IPS DF 4.7 (cell line): Measurements from ENCODE around the gene XAF1.
"Not testable (repeated sequence)": the region's sequence is repeated elsewhere in the genome, so short reads cannot be mapped to it uniquely, and the experiment has no call there.

ENCODE experiments used
- DNase-seq: peaks from one replicate; pipeline ENCODE4 v3.0.0-alpha.2; 2013; ENCODE audit warnings: low spot score; ENCODE audit errors: extremely low read depth

Gene XAF1

DNA sequence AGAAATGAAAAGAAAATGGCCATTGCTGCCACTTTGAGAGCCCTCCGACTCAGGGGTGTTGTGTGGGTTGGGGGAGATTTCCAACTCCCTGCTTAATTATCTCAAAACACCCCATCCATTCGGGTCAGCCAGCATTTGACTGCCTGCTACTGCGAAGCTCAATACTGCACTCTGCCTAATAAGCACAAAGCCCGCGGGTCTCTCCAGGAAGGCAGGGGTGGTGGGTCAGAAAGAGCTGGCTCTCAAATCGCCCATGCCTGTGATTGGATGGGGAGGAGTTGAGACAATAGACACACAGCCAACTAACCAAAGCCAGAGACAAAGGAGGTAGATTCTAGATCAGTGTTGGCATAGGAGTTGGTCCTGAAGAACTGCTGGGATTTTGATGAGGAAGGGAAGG lies 2.3 kb upstream of the XAF1 start:
- DNase-seq, result no peak

DNA sequence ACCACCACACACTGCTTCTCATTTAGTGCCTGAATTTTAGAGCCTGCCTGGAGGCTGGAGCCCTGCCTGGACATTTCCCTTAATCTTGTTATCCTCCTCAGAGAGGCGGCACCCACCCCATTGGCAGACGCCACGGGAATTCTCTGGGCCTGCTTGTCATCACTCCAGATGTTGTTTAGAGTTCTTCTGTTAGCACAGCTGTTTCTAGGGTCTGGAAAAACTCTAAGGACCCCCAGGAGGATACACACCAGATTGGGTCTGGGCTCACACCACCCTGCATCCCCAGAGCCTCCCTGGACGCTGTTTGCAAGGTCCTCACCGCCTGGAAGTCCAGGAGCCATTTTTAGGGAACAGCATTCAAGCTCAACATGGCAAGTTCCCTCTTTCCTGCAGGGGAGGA lies 565 bp upstream of the XAF1 start:
- DNase-seq, result no peak

DNA sequence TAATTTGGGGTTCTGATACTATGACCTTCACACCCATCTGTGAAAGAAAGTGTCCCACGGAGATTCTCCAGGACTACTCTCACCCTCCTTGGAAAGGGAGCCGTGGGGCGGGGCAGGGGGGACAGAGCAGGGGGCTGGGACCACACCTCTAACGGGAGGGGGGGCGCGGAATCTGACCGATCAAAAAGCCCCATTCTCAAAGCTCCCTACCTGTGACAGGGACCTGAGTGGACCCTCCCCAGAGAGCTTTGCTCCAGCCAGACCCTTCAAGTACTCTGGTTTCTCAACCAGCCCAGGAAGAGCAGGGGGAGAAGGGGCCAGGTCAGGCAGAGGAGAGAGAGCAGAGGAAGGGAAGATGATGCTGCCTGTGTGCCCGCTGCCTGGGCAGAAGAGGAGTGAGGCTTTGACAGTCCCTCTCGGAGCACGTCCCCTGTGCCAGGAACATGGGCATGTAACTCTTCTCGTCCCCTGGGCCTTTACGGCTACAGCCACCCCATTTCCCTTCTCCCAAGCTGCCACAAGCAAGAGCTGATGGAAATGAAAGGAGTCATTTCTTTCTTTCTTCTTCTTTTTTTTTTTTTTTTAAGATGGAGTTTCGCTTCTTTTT lies 682 bp downstream of the XAF1 start:
- no peak for DNase-seq

DNA sequence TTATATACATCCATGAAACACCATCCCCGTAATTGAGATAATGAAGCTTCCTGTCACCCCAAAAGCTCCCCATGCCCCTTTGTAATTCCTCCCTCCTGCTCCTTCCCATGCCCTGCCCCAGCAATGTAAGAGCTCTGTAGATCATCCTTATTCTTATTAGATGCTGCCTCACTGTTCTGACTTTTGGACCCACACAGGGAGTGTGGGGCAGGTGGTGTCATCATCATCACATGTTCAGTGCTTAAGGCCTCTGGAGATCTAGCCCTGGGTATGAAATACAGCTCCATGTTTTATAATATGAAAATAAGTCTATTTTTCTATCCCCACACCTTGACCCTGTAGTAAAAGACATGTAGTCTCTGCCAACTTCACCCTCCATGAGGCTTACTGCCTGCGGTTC lies 1.9 kb downstream of the XAF1 start:
- DNase-seq, result no peak

DNA sequence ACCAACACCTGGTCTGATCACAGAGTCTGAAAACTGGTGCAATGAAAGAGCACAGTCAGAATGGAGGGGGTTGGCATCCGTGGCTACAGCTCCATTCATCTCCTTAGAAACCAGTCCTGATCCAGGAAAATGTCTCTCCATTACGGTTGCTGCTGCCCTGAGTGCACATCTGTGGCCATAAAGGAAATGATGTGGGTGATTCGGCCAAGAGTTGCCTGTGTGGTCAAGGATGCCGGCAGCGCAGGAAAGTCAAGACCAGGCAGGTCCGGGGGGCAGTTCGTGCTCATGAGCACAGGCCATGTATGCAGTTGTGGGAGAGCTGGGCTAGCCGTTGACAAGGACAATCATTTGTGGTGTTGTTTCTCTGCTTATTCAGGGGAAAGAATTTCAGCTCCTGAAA lies 5.9 kb downstream of the XAF1 start:
- no peak for DNase-seq

DNA sequence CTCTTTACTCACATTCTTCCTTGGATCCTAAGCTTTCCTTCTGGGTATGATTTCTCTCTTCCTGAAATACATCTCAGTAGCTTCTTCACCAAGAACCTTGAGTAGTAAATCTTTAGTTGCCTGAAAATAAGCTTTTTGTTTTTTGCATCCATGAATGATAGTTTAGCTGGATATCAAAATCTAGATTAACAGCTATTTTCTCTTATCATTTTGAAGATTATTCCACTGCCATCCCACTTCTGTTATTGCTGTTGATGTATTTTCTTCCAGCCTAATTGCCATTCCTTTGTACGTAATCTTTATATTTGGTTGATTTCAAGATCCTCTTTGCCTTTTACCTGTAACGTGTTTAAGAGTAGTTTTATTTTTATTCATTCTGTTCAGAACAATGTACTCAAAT lies 12.6 kb downstream of the XAF1 start:
- no peak for DNase-seq

DNA sequence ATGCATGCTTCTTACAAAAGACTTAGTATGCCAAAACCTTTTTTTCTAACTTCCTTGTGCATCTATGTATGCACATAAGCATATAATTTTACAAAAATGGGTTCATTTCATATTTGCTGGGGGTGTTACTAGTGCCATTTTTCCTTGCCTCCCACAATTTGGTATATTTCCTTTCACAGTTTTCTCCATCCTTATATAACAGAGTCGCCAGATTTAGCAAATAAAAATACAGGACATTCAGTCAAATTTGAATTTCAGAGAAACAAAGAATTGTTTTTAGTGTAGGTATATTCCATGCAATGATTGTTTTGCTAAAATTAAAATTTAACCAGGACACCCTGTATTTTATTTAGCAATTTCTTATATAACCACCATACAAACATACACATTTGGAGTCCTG lies 16.2 kb downstream of the XAF1 start:
- no peak for DNase-seq

DNA sequence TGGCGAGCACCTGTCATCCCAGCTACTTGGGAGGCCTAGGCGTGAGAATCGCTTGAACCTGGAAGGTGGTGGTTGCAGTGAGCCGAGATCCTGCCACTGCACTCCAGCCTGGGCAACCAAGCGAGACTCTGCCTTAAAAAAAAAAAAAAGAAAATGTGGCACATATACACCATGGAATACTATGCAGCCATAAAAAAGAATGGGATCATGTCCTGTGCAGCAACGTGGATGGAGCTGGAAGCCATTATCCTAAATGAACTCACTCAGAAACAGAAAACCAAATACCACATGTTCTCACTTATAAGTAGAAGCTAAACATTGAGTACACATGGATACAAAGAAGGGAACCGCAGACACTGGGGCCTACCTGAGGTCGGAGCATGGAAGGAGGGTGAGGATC lies 19.1 kb downstream of the XAF1 start:
- DNase-seq, result not testable (repeated sequence)

DNA sequence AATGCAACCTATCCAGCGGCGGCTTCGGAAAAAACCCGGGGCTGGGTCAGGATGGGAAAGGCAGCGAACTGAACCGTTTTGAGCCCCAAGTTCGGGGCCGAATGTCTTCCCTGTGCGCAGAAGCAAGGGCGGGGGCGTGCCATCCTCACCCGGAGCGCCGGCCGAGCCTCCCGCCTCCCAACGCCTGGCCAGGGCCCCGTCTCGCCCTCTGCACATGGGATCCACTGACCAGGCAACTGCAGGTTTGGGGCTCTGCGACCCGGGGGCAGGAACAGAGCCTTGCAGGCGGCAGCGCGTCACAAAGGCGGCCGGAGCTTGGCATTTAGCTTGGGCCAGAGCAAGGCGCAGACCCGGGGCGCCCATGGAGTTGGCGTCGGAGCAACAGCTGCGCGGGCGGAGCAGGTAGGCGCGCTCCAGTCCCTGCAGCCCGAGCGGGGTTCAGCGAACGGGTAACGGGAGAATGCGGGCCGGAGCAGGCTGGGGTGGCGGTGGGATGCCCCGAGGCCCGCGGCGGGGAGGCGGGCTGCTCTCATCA lies 20.1 kb downstream of the XAF1 start, which contains the start of gene FBXO39:
Gene FBXO39, plus strand, starts transcription at position 345 of the 535 bp plus-strand sequence. CDS start 3,654 bp downstream, outside the sequence.
- DNase-seq, result no peak

DNA sequence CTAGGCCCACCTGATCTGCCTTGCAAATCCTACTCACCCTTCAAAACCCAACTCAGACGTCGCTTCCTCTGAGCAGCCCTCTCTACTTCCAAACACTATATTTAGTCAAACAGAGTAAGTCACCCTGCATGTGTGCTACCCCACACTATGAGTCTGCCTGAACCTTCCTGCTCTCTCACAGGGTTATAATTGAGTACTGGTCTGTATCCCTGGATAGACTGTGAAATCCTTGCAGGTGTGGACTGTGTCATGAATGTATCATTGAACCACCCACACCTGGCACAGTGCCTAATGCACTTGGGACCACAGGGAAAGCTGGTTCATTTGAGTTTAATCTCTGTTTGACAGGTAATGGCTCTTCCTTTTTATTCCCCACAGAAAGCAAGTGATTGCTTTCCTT lies 23.6 kb downstream of the XAF1 start:
- DNase-seq, result no peak

DNA sequence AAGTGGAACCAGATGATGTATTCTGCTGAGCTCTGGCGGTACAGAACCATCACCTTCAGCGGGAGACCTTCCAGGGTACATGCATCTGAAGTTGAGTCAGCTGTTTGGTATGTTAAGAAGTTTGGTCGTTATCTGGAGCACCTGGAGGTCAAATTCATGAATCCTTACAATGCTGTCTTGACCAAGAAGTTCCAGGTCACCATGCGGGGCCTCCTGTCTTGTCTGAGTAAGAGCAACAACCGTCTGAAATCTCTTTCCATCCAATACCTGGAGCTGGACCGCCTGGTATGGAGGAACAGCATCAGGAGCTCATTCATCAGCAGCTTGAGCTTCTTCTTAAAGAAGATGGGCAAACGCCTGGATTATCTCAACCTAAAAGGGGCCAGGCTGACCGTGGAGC lies 24.2 kb downstream of the XAF1 start:
- no peak for DNase-seq

DNA sequence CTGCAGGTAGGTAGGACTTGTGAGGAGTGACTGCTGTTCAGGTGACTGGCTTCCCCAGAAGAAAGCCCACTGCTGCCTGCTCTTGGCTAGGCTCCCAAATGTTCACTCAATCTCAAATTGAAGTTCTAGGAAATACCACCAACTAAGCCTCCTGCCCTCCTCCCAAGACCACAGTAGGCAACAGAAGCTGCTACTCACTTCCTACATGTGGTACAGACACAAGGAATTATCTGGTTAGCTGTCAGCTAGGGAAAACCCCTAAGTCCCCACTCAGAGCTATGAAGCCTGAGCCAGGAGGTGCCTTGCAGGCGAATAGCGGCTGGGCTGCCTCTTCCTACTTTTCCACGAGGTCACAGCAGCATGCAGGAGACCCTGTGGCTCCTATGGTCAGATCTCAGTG lies 25.0 kb downstream of the XAF1 start:
- no peak for DNase-seq

DNA sequence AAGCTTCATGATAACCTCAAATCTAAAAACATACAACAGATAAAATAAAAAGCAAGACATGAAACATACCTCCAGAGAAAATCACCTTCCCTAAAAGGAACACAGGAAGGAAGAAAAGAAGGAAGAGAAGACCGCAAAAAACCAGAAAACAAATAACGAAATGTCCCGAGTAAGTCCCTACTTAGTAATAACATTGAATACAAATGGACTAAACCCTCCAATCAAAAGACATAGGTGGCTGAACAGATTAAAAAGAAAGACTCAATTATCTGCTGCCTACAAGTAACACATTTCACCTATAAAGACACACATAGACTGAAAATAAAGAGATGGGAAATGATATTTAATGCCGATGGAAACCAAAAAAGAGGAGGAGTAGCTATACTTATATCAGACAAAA lies 26.4 kb downstream of the XAF1 start:
- DNase-seq, result no peak

DNA sequence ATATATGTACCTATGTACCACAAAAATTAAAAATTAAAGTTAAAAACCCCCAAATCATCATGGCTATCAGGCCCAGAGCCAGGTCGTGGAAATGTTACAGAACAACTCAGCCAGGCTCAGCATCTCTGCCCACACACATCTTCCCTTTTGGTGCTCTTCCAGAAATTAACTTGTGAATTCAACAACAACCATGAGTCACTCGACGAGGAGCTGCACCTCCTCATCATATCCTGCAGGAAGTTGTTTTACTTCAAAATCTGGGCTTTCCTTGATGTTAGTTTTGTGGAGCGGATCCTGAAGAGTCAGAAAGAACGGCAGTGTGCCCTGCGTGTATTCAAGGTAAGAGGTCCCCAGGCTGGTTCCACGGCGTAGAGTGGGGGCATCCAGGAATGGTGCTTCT lies 30.8 kb downstream of the XAF1 start:
- no peak for DNase-seq

DNA sequence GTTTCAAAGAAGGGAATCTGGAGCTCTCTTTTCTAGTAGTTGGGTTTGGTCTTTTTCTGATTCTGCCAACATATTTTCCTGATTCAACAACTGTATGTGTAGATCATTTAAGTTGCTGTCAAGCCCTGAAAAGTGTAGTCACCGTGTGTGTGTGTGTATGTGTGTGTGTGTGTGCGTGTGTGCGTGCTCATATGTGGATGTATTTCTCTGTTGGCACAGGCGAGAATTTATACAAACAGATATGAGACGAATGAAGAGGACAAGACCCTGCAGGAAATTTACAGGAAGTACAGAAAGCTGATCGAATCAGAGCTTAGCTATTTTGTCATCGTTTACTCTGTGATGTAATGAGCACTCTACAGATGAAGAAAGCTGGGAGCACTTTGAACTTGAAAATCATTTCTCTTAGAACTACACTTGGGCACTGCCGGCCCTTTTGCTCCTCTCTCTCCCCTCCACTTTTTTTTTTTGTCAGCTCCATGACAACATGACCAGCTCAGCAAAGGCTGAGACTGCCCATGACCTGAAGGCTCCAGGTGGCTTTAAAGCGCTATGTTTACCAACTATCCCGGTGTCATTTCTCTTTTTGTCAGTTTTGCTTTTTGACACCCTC lies 31.3 kb downstream of the XAF1 start:
- no peak for DNase-seq

DNA sequence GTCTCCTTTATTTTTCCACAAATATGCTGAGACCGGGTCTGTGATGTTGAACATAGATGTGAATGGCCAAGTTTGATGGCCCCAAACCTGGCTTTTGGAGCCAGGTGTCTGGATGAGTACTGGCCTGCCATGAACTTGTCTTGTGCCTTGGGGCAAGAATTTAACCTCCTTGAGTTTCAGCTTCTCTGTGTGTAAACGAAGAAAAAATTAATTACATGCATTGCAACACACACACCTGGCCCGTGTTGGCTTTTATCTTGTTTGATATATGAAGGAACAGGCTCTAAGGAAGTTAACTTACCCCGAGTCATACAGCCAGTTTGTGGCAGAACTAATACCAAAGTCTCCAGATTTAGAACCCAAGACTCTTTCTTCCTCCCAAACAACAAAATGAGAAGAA lies 33.3 kb downstream of the XAF1 start:
- no peak for DNase-seq

DNA sequence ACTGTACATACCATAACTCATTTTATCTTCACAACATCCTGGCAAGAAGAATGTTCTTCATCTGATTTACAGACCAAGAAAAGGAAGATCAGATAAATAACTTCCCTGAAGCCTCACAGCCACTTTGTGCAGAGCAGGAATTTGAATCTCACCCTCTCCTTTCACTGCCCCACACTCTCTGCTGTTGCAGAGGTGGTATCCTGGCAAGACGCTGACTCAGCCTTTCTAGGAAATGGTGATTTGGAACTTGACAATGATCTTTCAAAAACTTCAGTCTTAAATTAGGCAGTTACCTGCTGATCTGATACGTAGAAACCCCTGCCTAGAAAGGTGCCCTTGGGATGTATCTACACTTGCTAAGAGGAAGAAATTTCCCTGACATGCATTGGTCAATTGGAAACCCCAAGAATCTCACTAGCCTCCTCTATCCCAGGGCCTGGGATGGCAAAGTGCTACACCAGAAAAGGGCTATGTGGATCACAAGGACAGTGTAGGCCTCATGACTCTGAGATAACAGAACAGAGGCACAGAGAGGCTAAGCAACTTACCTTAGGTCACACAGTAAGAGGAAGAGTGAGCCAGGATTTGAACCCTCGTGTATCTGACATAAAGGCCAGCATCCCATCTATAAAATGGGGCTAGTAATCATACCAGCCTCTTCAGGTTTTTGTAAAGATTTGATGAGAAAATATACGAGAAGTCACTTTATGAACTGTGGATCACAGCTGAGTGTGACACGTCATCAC lies 38.1 kb downstream of the XAF1 start:
- DNase-seq, result no peak

DNA sequence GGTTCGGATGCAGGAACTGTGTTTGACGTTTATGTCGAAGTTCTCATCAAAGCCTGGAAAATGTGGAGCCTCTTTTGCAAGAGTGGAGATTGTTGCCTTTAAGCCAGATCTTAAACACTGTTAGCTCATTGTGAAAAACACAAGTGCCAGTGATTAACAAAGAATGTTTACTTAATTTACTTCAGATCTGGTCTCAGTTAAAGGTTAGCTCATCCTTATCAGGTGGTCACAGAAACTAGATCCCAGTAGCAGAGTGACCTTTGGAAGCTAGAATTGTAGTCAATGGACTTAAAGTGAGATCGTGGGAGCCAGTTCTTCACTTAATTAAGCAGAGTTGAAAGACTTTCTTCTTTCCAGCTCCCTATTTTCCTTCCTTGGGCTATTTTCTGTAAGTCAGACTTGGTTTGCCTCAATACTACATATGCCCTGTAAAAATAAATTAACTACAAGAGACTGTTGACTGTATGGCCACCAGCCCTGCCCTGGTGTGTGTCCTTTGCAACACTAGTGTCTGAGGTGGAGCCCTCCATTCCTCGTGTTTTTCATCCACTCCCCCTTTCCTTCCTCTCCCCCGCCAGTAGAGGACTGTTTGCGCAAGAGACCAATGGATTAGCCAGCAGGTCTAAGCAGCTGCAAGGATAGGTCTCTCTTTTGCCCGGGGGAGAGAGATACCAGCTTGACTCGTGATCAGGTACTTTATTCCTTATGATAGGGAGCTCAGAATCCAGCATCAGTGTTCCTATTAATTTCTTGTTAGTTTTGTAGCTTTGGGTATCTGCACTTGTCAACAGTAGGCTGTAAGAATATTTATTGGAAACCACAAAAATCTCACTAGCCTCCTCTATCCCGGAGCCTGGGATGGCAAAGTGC lies 40.4 kb downstream of the XAF1 start:
- DNase-seq, result no peak

DNA sequence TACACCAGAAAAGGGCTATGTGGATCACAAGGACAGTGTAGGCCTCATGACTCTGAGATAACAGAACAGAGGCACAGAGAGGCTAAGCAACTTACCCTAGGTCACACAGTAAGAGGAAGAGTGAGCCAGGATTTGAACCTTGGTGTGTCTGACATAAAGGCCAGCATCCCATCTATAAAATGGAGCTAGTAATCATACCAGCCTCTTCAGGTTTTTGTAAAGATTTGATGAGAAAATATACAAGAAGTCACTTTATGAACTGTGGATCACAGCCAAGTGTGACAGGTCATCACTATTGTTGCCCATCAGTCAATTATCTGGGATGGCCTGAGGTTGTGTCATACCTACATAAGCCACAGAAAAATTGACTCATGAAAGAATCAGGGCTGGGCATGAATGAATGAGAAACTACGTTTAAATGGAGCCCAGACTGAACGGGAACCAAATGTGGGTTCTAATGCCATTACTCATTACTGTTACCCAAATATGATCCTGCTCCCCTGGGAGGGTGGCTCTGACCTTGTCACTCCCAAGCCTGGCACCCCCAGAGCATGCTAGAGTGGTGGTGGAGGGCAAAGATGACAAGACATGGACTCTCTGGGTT lies 41.1 kb downstream of the XAF1 start:
- DNase-seq, result no peak

DNA sequence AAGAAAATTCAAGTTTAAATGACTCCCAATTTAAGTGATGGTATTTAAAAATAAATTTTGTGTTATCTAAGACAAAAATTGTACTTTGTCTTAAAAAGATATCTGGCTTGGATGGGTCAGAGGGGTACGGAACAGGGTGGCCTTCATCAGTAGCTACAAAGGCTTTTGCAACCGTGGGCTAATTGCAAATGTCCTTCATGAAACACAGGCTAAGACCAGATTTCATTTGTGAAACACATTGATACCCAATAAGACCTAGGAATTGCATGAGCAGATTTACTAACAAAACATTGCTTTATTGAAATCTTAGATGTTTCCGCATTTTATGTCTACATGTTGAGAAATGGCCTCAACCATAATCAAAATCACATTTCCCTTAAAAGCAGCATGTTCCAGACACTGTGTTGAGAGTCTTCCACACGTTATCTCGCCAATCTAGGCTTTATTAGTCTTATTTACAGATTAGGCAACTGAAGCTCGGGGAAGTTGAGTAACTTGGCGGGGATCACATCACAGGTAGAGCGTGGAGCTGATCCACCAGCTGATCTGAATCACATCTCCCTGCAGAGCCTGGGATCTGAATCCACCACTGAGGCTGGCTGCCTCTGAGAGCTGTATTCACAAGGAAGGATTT lies 42.0 kb downstream of the XAF1 start:
- DNase-seq, result no peak

DNA sequence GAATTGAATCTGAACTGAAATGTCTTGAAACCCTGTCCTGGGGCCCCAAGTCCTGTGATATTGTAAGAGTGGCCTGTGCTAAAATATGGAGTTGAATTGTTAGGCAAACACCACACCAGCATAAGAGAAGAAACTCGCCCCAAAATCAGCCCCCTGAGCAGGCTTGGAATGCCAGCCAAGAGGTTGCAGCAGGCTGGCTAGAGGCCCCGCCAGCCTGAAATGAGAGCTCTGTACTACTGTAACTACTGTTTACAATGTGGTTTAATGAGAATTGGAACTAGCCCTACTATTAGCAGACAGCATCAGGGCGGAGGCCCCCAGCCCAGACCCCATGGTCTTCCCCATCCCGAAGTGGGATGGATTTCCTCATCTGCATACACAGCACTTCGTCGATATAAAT lies 43.9 kb downstream of the XAF1 start:
- DNase-seq, result no peak
